ENCODE data around the gene LMBRD1. TPM values are rescaled to one million over a fixed set of nuclear protein-coding genes. Genes with fewer than 3 reads are reported as not detected.

Gene LMBRD1
- total and polyA plus RNA-seq, 2 of the 13 experiments (the other 11 are each of a cell fraction or from before 2014, with no cell fraction given): 18.9 to 21.5 TPM

DNA sequence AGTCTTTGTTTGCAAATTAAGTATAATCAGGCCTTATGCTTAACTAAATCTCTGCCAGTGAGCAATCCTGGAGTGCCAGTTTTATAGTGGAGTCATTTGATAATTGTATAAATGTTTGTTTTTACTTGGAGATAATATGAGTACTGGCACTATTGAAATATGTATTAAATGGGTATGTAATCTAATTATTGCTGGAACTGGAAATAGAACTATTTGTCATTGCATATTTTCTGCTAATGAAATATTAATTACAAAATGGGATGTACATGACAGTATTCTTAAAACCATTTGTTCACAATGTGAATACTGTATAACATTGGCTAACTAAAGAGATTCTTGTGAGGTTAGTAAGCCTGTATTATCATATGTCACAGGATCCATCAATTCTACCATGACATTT, 20.5 kb upstream of the LMBRD1 start:
- no peak overlapping the region for H3K4me2 ChIP-seq (ENCODE audit: low read depth, low read length)
- H4K20me1 ChIP-seq (ENCODE audit: insufficient read depth, low read length): no peaks in the 10 kb centered on the region
- in situ Hi-C loops (cut with HindIII; ENCODE audit: extremely low pct_ligation_motif_present, low pct_unique_long_range_greater_than_20kb) (no loop called here), intact Hi-C loops (cut with micrococcal nuclease; ENCODE audit: unreplicated experiment) (no loop called here)
- H3K79me2 ChIP-seq (ENCODE audit: insufficient read depth, low read length): no peaks in the 10 kb centered on the region
- H3K4me3 ChIP-seq (replicated peaks in 1 of 3; ENCODE audit: insufficient read depth in 1 of 3, low read depth in 2 of 3, low read length in 3 of 3): no peak overlapping the region
- no peaks in the 10 kb centered on the region for H3K9me3 ChIP-seq (ENCODE audit: low read length)
- no peak overlapping the region for H2AFZ ChIP-seq (ENCODE audit: low read length)
- H3K4me1 ChIP-seq (ENCODE audit: insufficient read depth, low read length): 0 out of 2 replicates have a peak, but pooled peaks cover 5% of the 10 kb centered on the region
- H3K9ac ChIP-seq (ENCODE audit: insufficient read depth, low read depth, low read length): no peak overlapping the region
- H3K36me3 ChIP-seq (replicated peaks in 1 of 2; ENCODE audit: control insufficient read depth in 1 of 2, insufficient read depth in 2 of 2, low read length in 2 of 2): no peaks in the 10 kb centered on the region
- BruUV-seq (replicated peaks): no TSS peak
- CTCF ChIA-PET (ENCODE audit: low intra/inter-chr PET ratio, low total read pairs): no interaction called here
- H3K27ac ChIP-seq (ENCODE audit: extremely low read length, insufficient read depth, low read length): no peak overlapping the region
- POLR2A ChIA-PET: no interaction called here
- no peaks in the 10 kb centered on the region for H3K27me3 ChIP-seq (ENCODE audit: control insufficient read depth in 1 of 2, insufficient read depth in 2 of 2, low read length in 2 of 2)
- DNase-seq (ENCODE audit: low spot score) (no peak), ATAC-seq (no peak), FAIRE-seq (no peak)
- TF ChIP-seq KAT2B (IDR thresholded peaks at IDR 0.05; ENCODE audit: borderline replicate concordance, low read depth, low read length) (no peak), MATR3 (CRISPR knock-in tag; IDR thresholded peaks at IDR 0.05) (no peak), ZSCAN12 (CRISPR knock-in tag; IDR thresholded peaks at IDR 0.05) (no peak), ZNF441 (CRISPR knock-in tag; IDR thresholded peaks at IDR 0.05; ENCODE audit: borderline replicate concordance) (no peak), DR1 (CRISPR knock-in tag; IDR thresholded peaks at IDR 0.05) (no peak), ZNF253 (CRISPR knock-in tag; IDR thresholded peaks at IDR 0.05; ENCODE audit: borderline replicate concordance) (no peak), ZNF749 (CRISPR knock-in tag; IDR thresholded peaks at IDR 0.05; ENCODE audit: borderline replicate concordance) (no peak)
- TF ChIP-seq, protein P1, sequence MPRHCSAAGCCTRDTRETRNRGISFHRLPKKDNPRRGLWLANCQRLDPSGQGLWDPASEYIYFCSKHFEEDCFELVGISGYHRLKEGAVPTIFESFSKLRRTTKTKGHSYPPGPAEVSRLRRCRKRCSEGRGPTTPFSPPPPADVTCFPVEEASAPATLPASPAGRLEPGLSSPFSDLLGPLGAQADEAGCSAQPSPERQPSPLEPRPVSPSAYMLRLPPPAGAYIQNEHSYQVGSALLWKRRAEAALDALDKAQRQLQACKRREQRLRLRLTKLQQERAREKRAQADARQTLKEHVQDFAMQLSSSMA (CRISPR knock-in tag; IDR thresholded peaks at IDR 0.05): no peak
- TF ChIP-seq, protein P2, sequence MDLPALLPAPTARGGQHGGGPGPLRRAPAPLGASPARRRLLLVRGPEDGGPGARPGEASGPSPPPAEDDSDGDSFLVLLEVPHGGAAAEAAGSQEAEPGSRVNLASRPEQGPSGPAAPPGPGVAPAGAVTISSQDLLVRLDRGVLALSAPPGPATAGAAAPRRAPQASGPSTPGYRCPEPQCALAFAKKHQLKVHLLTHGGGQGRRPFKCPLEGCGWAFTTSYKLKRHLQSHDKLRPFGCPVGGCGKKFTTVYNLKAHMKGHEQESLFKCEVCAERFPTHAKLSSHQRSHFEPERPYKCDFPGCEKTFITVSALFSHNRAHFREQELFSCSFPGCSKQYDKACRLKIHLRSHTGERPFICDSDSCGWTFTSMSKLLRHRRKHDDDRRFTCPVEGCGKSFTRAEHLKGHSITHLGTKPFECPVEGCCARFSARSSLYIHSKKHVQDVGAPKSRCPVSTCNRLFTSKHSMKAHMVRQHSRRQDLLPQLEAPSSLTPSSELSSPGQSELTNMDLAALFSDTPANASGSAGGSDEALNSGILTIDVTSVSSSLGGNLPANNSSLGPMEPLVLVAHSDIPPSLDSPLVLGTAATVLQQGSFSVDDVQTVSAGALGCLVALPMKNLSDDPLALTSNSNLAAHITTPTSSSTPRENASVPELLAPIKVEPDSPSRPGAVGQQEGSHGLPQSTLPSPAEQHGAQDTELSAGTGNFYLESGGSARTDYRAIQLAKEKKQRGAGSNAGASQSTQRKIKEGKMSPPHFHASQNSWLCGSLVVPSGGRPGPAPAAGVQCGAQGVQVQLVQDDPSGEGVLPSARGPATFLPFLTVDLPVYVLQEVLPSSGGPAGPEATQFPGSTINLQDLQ (CRISPR knock-in tag; IDR thresholded peaks at IDR 0.05): no peak
- TF ChIP-seq, protein P3, sequence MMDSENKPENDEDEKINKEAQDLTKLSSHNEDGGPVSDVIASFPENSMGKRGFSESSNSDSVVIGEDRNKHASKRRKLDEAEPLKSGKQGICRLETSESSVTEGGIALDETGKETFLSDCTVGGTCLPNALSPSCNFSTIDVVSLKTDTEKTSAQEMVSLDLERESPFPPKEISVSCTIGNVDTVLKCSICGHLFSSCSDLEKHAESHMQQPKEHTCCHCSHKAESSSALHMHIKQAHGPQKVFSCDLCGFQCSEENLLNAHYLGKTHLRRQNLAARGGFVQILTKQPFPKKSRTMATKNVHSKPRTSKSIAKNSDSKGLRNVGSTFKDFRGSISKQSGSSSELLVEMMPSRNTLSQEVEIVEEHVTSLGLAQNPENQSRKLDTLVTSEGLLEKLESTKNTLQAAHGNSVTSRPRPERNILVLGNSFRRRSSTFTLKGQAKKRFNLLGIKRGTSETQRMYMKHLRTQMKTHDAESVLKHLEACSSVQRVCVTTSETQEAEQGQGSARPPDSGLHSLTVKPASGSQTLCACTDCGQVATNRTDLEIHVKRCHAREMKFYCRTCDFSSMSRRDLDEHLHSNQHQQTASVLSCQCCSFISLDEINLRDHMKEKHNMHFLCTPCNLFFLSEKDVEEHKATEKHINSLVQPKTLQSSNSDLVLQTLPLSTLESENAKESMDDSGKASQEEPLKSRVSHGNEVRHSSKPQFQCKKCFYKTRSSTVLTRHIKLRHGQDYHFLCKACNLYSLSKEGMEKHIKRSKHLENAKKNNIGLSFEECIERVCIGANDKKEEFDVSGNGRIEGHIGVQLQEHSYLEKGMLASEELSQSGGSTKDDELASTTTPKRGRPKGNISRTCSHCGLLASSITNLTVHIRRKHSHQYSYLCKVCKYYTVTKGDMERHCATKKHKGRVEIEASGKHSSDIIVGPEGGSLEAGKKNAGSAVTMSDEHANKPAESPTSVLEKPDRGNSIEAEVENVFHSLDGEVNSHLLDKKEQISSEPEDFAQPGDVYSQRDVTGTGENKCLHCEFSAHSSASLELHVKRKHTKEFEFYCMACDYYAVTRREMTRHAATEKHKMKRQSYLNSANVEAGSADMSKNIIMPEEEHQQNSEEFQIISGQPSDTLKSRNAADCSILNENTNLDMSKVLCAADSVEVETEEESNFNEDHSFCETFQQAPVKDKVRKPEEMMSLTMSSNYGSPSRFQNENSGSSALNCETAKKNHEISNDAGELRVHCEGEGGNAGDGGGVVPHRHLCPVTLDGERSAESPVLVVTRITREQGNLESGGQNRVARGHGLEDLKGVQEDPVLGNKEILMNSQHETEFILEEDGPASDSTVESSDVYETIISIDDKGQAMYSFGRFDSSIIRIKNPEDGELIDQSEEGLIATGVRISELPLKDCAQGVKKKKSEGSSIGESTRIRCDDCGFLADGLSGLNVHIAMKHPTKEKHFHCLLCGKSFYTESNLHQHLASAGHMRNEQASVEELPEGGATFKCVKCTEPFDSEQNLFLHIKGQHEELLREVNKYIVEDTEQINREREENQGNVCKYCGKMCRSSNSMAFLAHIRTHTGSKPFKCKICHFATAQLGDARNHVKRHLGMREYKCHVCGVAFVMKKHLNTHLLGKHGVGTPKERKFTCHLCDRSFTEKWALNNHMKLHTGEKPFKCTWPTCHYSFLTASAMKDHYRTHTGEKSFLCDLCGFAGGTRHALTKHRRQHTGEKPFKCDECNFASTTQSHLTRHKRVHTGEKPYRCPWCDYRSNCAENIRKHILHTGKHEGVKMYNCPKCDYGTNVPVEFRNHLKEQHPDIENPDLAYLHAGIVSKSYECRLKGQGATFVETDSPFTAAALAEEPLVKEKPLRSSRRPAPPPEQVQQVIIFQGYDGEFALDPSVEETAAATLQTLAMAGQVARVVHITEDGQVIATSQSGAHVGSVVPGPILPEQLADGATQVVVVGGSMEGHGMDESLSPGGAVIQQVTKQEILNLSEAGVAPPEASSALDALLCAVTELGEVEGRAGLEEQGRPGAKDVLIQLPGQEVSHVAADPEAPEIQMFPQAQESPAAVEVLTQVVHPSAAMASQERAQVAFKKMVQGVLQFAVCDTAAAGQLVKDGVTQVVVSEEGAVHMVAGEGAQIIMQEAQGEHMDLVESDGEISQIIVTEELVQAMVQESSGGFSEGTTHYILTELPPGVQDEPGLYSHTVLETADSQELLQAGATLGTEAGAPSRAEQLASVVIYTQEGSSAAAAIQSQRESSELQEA (CRISPR knock-in tag; IDR thresholded peaks at IDR 0.05; ENCODE audit: not compliant biosample characterization): no peak
- TF ChIP-seq, protein P4, sequence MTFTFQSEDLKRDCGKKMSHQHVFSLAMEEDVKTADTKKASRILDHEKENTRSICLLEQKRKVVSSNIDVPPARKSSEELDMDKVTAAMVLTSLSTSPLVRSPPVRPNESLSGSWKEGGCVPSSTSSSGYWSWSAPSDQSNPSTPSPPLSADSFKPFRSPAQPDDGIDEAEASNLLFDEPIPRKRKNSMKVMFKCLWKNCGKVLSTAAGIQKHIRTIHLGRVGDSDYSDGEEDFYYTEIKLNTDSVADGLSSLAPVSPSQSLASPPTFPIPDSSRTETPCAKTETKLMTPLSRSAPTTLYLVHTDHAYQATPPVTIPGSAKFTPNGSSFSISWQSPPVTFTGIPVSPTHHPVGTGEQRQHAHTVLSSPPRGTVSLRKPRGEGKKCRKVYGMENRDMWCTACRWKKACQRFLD (CRISPR knock-in tag; IDR thresholded peaks at IDR 0.05; ENCODE audit: borderline replicate concordance): no peak

Data from HepG2 (cell line).